ENCODE data around the gene MAP1LC3B2.

MAP1LC3B2 gene

GRCh38 chr12:116538076-116538591 is 21.0 kb upstream of the MAP1LC3B2 start:
- DNase-seq (ENCODE audit: low spot score), result no peak

- no peak for DNase-seq (ENCODE audit: low spot score)
Measured at GRCh38 chr12:116538682-116539305, 20.4 kb upstream of the MAP1LC3B2 start.

GRCh38 chr12:116539361-116539771 is 19.8 kb upstream of the MAP1LC3B2 start:
- no peak for DNase-seq (ENCODE audit: low spot score)

- DNase-seq (ENCODE audit: low spot score), result no peak
Measured at GRCh38 chr12:116539905-116540482, 19.2 kb upstream of the MAP1LC3B2 start.

GRCh38 chr12:116540622-116541152 is 18.5 kb upstream of the MAP1LC3B2 start:
- no peak for DNase-seq (ENCODE audit: low spot score)

- no peak for DNase-seq (ENCODE audit: low spot score)
Measured at GRCh38 chr12:116541547-116542344, 17.4 kb upstream of the MAP1LC3B2 start.

GRCh38 chr12:116542345-116542956 is 16.7 kb upstream of the MAP1LC3B2 start:
- DNase-seq (ENCODE audit: low spot score), result no peak

- DNase-seq (ENCODE audit: low spot score), result no peak
Measured at GRCh38 chr12:116544656-116545055, 14.5 kb upstream of the MAP1LC3B2 start.

GRCh38 chr12:116545144-116545543 is 14.0 kb upstream of the MAP1LC3B2 start:
- no peak for DNase-seq (ENCODE audit: low spot score)

GRCh38 chr12:116545936-116546335 is 13.2 kb upstream of the MAP1LC3B2 start:
- no peak for DNase-seq (ENCODE audit: low spot score)

GRCh38 chr12:116547955-116548501 is 11.2 kb upstream of the MAP1LC3B2 start:
- no peak for DNase-seq (ENCODE audit: low spot score)

GRCh38 chr12:116549993-116550392 is 9.2 kb upstream of the MAP1LC3B2 start:
- DNase-seq (ENCODE audit: low spot score), result no peak

GRCh38 chr12:116551151-116551550 is 8.0 kb upstream of the MAP1LC3B2 start:
- DNase-seq (ENCODE audit: low spot score), result no peak

GRCh38 chr12:116551619-116551951 is 7.6 kb upstream of the MAP1LC3B2 start:
- no peak for DNase-seq (ENCODE audit: low spot score)

- peak; percentile 42 for DNase-seq (ENCODE audit: low spot score)
Measured at GRCh38 chr12:116551952-116552772, 7.0 kb upstream of the MAP1LC3B2 start.

- DNase-seq (ENCODE audit: low spot score), result no peak
Measured at GRCh38 chr12:116552773-116553373, 6.3 kb upstream of the MAP1LC3B2 start.

- DNase-seq (ENCODE audit: low spot score), result no peak
Measured at GRCh38 chr12:116556356-116556952, 2.7 kb upstream of the MAP1LC3B2 start.

- peak; percentile 19 for DNase-seq (ENCODE audit: low spot score)
Measured at GRCh38 chr12:116556964-116557698, 2.0 kb upstream of the MAP1LC3B2 start.

- no peak for DNase-seq (ENCODE audit: low spot score)
Measured at GRCh38 chr12:116558280-116559161, 660 bp upstream of the MAP1LC3B2 start.
